GM23338 (cell line): ENCODE measurements around the gene ENTHD1. TPM values are rescaled to one million over a fixed set of nuclear protein-coding genes. Genes with fewer than 3 reads are reported as not detected.

Experiments
- ATAC-seq: fragments of 200-7000 bp; cut with Tn5 transposase; 3 replicates; pipeline ENCODE4 v1.9.1; 2020
- DNase-seq: peaks from one replicate; pipeline ENCODE4 v3.0.0-alpha.2; 2015; ENCODE audit warnings: low spot score
- H2AFZ ChIP-seq: fragments of 200-600 bp; sonication (generic); 2 replicates; pipeline ENCODE4 v1.8.0; 2016; ENCODE audit warnings: antibody characterized with exemption, mild to moderate bottlenecking, moderate library complexity
- H3F3A ChIP-seq: fragments of 200-600 bp; sonication (generic); replicated peaks from 2 replicates; pipeline ENCODE4 v1.8.0; 2017; ENCODE audit warnings: antibody characterized with exemption, mixed run types, low read depth
- H3K27ac ChIP-seq: fragments of 200-600 bp; sonication (generic); 2 replicates; pipeline ENCODE4 v1.6.1; 2016; ENCODE audit warnings: low read depth
- H3K27me3 ChIP-seq: fragments of 200-600 bp; sonication (generic); 2 replicates; pipeline ENCODE4 v1.8.0; 2016; ENCODE audit warnings: mild to moderate bottlenecking, mixed run types, moderate library complexity; ENCODE audit not compliant: insufficient read depth
- H3K36me3 ChIP-seq: fragments of 200-600 bp; sonication (generic); 2 replicates; pipeline ENCODE4 v1.8.0; 2016; ENCODE audit warnings: mild to moderate bottlenecking; ENCODE audit not compliant: insufficient read depth
- H3K4me1 ChIP-seq: fragments of 200-600 bp; sonication (generic); 2 replicates; pipeline ENCODE4 v1.8.0; 2016; ENCODE audit warnings: mild to moderate bottlenecking, moderate library complexity; ENCODE audit not compliant: insufficient read depth
- H3K4me2 ChIP-seq: fragments of 200-600 bp; sonication (generic); 2 replicates; pipeline ENCODE4 v1.7.1; 2017; ENCODE audit warnings: mixed run types
- H3K4me3 ChIP-seq: fragments of 200-600 bp; sonication (generic); 2 replicates; pipeline ENCODE4 v1.6.1; 2016; ENCODE audit warnings: mixed run types
- H3K79me2 ChIP-seq: fragments of 200-600 bp; sonication (generic); replicated peaks from 2 replicates; pipeline ENCODE4 v1.8.0; 2017; ENCODE audit warnings: mild to moderate bottlenecking; ENCODE audit not compliant: insufficient read depth
- H3K9me2 ChIP-seq: fragments of 200-600 bp; sonication (generic); 2 replicates; pipeline ENCODE4 v1.8.0; 2017; ENCODE audit not compliant: insufficient read depth
- H4K20me1 ChIP-seq: fragments of 200-600 bp; sonication (generic); replicated peaks from 2 replicates; pipeline ENCODE4 v1.8.0; 2017; ENCODE audit warnings: mild to moderate bottlenecking; ENCODE audit not compliant: insufficient read depth
- H3K27ac Mint-ChIP-seq: 2 replicates; pipeline ENCODE4 v1.8.0; 2020; ENCODE audit warnings: inconsistent platforms, mild to moderate bottlenecking, moderate library complexity, mixed read lengths
- H3K27me3 Mint-ChIP-seq: 3 replicates; pipeline ENCODE4 v1.8.0; 2022; ENCODE audit warnings: low read depth, mild to moderate bottlenecking, moderate library complexity, mixed read lengths, inconsistent platforms; ENCODE audit not compliant: insufficient read depth, poor library complexity
- H3K36me3 Mint-ChIP-seq: 3 replicates; pipeline ENCODE4 v1.8.0; 2021; ENCODE audit warnings: low read depth, mild to moderate bottlenecking, inconsistent platforms, moderate library complexity, mixed read lengths
- H3K4me1 Mint-ChIP-seq: 3 replicates; pipeline ENCODE4 v1.8.0; 2020; ENCODE audit warnings: mild to moderate bottlenecking, inconsistent platforms, mixed read lengths
- H3K4me3 Mint-ChIP-seq: 3 replicates; pipeline ENCODE4 v1.8.0; 2021; ENCODE audit warnings: moderate library complexity, mild to moderate bottlenecking, inconsistent platforms, mixed read lengths
- H3K9me3 Mint-ChIP-seq: 3 replicates; pipeline ENCODE4 v1.8.0; 2020; ENCODE audit warnings: moderate library complexity, mild to moderate bottlenecking, inconsistent platforms, mixed read lengths
- CREB1 ChIP-seq: fragments of 250-450 bp; sonication (Bioruptor Pico); IDR thresholded peaks from 2 replicates; pipeline ENCODE4 v1.5.0; 2020; ENCODE audit warnings: low read depth, mild to moderate bottlenecking, moderate library complexity
- EZH2 ChIP-seq: fragments of 200-600 bp; sonication (generic); IDR thresholded peaks from one replicate; pipeline ENCODE4 v1.8.0; 2017; ENCODE audit warnings: antibody characterized with exemption, mild to moderate bottlenecking, low read depth; ENCODE audit not compliant: unreplicated experiment
- EZH2phosphoT487 ChIP-seq: fragments of 200-600 bp; sonication (generic); IDR thresholded peaks from one replicate; pipeline ENCODE4 v1.8.1; 2018; ENCODE audit warnings: antibody characterized with exemption; ENCODE audit not compliant: unreplicated experiment
- JUNB ChIP-seq: IDR thresholded peaks from one replicate; pipeline ENCODE4 v1.6.1; 2016; ENCODE audit warnings: antibody characterized with exemption; ENCODE audit not compliant: unreplicated experiment
- NANOG ChIP-seq: IDR thresholded peaks from 2 replicates; pipeline ENCODE4 v1.6.1; 2016; ENCODE audit warnings: antibody characterized with exemption, borderline replicate concordance
- POLR2AphosphoS5 ChIP-seq: IDR thresholded peaks from 2 replicates; pipeline ENCODE4 v1.6.1; 2016; ENCODE audit warnings: antibody characterized with exemption, low read depth
- STAT1 ChIP-seq: IDR thresholded peaks from one replicate; pipeline ENCODE4 v1.6.1; 2016; ENCODE audit warnings: antibody characterized with exemption; ENCODE audit not compliant: unreplicated experiment
- ZNF114 ChIP-seq: fragments of 250-450 bp; sonication (Bioruptor Pico); IDR thresholded peaks from 2 replicates; pipeline ENCODE4 v1.5.0; 2020; ENCODE audit warnings: mild to moderate bottlenecking, moderate library complexity
- ZNF331 ChIP-seq: fragments of 250-450 bp; sonication (Bioruptor Pico); IDR thresholded peaks from 2 replicates; pipeline ENCODE4 v1.5.0; 2020; ENCODE audit warnings: low read depth, mild to moderate bottlenecking, moderate library complexity
- polyA plus RNA-seq: library from polyadenylated mRNA; unstranded; fragments of >200 nt; fragmentation: Nextera tagmentation; extraction: Ambion mirVana; gene quantifications from 2 replicates; pipeline ENCODE4 v1.2.1, GENCODE V29; 2016
- total RNA-seq: library from RNA; depleted of rRNA; stranded (reverse); fragments of >200 nt; shearing (Covaris generic); gene quantifications from 2 replicates; pipeline ENCODE4 v1.2.3, GENCODE V29; 2014
- TF ChIP-seq, protein P1 (sequence below): fragments of 250-450 bp; sonication (Bioruptor Pico); IDR thresholded peaks from 2 replicates; pipeline ENCODE4 v1.5.0; 2020; ENCODE audit warnings: mild to moderate bottlenecking, moderate library complexity
- TF ChIP-seq, protein P2 (sequence below): IDR thresholded peaks from one replicate; pipeline ENCODE4 v1.6.1; 2018; ENCODE audit warnings: antibody characterized with exemption; ENCODE audit not compliant: unreplicated experiment
- TF ChIP-seq, protein P3 (sequence below), 2 experiments: fragments of 200-600 bp in 1 of 2; sonication (generic) in 1 of 2; conservative IDR thresholded peaks; 2 replicates each; pipeline versions ENCODE4 v1.5.1 to v1.6.1; 2016 to 2017; ENCODE audit warnings: antibody characterized with exemption in 2 of 2, low read depth in 2 of 2, mild to moderate bottlenecking in 2 of 2, moderate library complexity in 1 of 2

Gene ENTHD1
- total and polyA plus RNA-seq, 2 experiments from 2014 or later = not detected

DNA sequence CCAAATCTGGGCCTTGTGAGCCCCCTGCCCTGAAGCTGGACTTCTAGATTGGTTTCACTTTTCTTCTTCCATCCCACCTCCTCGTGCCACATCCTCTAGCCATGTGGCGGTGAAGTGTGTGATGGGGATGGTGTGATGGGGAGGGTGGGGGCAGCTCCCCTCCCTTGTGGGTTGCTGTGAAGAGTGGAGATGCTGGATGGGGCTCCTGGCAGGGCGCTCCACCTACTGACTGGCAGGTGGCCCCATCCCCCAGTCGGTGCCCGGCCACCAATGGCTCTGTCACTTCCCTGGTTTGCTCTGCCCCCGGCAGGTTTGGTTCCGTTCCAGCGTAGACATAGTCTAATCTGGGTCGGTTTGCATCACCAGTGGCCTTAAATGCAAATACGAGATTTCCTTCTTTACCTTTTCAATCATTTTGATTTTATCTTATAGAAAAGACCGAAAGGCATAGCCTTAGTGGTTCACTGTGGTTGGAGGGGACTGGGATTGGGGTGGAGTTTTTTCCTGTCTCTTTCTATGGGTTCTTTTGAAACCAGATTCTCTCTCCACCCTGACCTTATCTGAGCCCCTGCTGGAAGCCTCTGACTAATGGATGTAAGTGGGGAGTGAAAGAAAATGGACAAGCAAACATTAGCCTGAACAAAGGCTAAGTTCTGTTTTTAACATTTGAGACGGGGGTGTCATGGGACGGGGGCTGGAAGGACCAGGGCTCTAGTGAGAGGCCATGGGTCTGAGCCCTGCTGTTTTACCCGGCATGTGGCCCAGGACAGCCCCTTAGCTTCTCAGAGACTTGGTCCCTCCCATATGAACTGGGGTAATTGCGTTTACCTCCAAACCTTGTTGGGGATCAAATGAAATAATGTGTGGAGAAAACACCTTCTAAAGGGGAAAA, 173.8 kb downstream of the ENTHD1 start (continued):
- TF ChIP-seq STAT1 = no peak

DNA sequence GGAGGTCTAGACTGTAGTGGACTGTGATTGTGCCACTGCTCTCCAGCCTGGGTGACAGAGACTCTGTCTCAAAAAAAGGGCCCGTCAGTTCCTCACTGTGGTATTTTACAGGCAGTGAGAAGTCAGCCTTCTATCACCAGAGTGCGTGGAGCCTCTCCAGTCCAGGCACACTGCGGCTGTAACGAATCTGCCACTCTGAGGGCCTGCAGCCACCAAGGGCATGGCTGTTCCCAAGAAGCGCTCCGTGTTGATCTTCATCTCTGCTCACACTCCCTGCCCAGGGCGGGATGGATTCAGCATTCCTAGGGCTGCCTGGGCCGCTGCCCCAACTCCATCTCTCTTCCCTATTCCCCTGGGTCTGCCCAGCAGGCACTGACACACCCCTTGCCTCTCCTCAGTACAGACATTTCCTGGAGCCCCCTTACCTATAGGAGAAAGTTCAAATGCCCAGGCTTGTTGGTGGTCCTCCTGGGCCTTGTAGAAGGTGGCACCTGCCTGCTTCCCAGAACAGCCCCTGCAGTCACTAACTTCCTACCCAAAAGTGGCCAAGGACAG, 174.6 kb downstream of the ENTHD1 start:
- DNase-seq (no peak), ATAC-seq (no peak)
- H3K4me3 ChIP-seq = no peak overlapping the region
- H3K36me3 ChIP-seq = no peaks in the 10 kb centered on the region
- H3F3A ChIP-seq = no peaks in the 10 kb centered on the region
- no peak overlapping the region for H3K4me2 ChIP-seq
- Mint-ChIP-seq H3K4me3 (no peak overlapping the region), H3K4me1 (peaks cover 12% of the 10 kb centered on the region; the same call in 2 of the 3 replicates), H3K27ac (no peak overlapping the region), H3K9me3 (no peaks in the 10 kb centered on the region), H3K36me3 (no peaks in the 10 kb centered on the region), H3K27me3 (peaks cover 11% of the 10 kb centered on the region)
- H3K9me2 ChIP-seq = no peaks in the 10 kb centered on the region
- H3K4me1 ChIP-seq = no peaks in the 10 kb centered on the region
- no peaks in the 10 kb centered on the region for H3K79me2 ChIP-seq
- H3K27me3 ChIP-seq = no peaks in the 10 kb centered on the region
- H3K27ac ChIP-seq = no peak overlapping the region
- no peaks in the 10 kb centered on the region for H4K20me1 ChIP-seq
- H2AFZ ChIP-seq = no peak overlapping the region
- TF ChIP-seq EZH2phosphoT487 (no peak), CREB1 (CRISPR knock-in tag) (no peak), ZNF331 (CRISPR knock-in tag) (no peak), POLR2AphosphoS5 (no peak), JUNB (no peak), NANOG (no peak), STAT1 (no peak), EZH2 (no peak), ZNF114 (CRISPR knock-in tag) (no peak)
- TF ChIP-seq, protein P1, sequence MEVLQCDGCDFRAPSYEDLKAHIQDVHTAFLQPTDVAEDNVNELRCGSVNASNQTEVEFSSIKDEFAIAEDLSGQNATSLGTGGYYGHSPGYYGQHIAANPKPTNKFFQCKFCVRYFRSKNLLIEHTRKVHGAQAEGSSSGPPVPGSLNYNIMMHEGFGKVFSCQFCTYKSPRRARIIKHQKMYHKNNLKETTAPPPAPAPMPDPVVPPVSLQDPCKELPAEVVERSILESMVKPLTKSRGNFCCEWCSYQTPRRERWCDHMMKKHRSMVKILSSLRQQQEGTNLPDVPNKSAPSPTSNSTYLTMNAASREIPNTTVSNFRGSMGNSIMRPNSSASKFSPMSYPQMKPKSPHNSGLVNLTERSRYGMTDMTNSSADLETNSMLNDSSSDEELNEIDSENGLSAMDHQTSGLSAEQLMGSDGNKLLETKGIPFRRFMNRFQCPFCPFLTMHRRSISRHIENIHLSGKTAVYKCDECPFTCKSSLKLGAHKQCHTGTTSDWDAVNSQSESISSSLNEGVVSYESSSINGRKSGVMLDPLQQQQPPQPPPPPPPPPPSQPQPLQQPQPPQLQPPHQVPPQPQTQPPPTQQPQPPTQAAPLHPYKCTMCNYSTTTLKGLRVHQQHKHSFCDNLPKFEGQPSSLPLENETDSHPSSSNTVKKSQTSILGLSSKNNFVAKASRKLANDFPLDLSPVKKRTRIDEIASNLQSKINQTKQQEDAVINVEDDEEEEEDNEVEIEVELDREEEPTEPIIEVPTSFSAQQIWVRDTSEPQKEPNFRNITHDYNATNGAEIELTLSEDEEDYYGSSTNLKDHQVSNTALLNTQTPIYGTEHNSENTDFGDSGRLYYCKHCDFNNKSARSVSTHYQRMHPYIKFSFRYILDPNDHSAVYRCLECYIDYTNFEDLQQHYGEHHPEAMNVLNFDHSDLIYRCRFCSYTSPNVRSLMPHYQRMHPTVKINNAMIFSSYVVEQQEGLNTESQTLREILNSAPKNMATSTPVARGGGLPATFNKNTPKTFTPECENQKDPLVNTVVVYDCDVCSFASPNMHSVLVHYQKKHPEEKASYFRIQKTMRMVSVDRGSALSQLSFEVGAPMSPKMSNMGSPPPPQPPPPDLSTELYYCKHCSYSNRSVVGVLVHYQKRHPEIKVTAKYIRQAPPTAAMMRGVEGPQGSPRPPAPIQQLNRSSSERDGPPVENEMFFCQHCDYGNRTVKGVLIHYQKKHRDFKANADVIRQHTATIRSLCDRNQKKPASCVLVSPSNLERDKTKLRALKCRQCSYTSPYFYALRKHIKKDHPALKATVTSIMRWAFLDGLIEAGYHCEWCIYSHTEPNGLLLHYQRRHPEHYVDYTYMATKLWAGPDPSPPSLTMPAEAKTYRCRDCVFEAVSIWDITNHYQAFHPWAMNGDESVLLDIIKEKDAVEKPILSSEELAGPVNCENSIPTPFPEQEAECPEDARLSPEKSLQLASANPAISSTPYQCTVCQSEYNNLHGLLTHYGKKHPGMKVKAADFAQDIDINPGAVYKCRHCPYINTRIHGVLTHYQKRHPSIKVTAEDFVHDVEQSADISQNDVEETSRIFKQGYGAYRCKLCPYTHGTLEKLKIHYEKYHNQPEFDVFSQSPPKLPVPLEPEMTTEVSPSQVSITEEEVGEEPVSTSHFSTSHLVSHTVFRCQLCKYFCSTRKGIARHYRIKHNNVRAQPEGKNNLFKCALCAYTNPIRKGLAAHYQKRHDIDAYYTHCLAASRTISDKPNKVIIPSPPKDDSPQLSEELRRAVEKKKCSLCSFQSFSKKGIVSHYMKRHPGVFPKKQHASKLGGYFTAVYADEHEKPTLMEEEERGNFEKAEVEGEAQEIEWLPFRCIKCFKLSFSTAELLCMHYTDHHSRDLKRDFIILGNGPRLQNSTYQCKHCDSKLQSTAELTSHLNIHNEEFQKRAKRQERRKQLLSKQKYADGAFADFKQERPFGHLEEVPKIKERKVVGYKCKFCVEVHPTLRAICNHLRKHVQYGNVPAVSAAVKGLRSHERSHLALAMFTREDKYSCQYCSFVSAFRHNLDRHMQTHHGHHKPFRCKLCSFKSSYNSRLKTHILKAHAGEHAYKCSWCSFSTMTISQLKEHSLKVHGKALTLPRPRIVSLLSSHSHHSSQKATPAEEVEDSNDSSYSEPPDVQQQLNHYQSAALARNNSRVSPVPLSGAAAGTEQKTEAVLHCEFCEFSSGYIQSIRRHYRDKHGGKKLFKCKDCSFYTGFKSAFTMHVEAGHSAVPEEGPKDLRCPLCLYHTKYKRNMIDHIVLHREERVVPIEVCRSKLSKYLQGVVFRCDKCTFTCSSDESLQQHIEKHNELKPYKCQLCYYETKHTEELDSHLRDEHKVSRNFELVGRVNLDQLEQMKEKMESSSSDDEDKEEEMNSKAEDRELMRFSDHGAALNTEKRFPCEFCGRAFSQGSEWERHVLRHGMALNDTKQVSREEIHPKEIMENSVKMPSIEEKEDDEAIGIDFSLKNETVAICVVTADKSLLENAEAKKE = no peak
- TF ChIP-seq, protein P2, sequence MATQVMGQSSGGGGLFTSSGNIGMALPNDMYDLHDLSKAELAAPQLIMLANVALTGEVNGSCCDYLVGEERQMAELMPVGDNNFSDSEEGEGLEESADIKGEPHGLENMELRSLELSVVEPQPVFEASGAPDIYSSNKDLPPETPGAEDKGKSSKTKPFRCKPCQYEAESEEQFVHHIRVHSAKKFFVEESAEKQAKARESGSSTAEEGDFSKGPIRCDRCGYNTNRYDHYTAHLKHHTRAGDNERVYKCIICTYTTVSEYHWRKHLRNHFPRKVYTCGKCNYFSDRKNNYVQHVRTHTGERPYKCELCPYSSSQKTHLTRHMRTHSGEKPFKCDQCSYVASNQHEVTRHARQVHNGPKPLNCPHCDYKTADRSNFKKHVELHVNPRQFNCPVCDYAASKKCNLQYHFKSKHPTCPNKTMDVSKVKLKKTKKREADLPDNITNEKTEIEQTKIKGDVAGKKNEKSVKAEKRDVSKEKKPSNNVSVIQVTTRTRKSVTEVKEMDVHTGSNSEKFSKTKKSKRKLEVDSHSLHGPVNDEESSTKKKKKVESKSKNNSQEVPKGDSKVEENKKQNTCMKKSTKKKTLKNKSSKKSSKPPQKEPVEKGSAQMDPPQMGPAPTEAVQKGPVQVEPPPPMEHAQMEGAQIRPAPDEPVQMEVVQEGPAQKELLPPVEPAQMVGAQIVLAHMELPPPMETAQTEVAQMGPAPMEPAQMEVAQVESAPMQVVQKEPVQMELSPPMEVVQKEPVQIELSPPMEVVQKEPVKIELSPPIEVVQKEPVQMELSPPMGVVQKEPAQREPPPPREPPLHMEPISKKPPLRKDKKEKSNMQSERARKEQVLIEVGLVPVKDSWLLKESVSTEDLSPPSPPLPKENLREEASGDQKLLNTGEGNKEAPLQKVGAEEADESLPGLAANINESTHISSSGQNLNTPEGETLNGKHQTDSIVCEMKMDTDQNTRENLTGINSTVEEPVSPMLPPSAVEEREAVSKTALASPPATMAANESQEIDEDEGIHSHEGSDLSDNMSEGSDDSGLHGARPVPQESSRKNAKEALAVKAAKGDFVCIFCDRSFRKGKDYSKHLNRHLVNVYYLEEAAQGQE = no peak
- TF ChIP-seq, protein P3, sequence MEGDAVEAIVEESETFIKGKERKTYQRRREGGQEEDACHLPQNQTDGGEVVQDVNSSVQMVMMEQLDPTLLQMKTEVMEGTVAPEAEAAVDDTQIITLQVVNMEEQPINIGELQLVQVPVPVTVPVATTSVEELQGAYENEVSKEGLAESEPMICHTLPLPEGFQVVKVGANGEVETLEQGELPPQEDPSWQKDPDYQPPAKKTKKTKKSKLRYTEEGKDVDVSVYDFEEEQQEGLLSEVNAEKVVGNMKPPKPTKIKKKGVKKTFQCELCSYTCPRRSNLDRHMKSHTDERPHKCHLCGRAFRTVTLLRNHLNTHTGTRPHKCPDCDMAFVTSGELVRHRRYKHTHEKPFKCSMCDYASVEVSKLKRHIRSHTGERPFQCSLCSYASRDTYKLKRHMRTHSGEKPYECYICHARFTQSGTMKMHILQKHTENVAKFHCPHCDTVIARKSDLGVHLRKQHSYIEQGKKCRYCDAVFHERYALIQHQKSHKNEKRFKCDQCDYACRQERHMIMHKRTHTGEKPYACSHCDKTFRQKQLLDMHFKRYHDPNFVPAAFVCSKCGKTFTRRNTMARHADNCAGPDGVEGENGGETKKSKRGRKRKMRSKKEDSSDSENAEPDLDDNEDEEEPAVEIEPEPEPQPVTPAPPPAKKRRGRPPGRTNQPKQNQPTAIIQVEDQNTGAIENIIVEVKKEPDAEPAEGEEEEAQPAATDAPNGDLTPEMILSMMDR (conservative IDR thresholded peaks at IDR 0.05; ENCODE audit: low read depth in 2 of 2) = no peak
